Endothelial cell of coronary artery (primary cell): ENCODE results near the gene CPT1B. TPM values are rescaled to one million over a fixed set of nuclear protein-coding genes. Genes with fewer than 3 reads are reported as not detected.

Source experiments
- total RNA-seq: library from RNA; depleted of rRNA; stranded (reverse); fragments of >200 nt; gene quantifications from 2 replicates; pipeline ENCODE4 v1.2.3, GENCODE V29; 2014

CPT1B gene
- 2.2 and 6.6 TPM in 2 replicates for total RNA-seq

GRCh38 chr22:50577987-50578775 lies at the start of gene CPT1B:
Gene CPT1B, minus strand, starts transcription at chr22:50578427. Its CDS starts 512 bp downstream, at chr22:50577915.

GRCh38 chr22:50600538-50600937 lies 22.3 kb upstream of the CPT1B start, which contains the start of gene MAPK8IP2:
Gene MAPK8IP2, plus strand, starts transcription at chr22:50600793. Its CDS starts 26 bp downstream, at chr22:50600819.

GRCh38 chr22:50582493-50583293 lies 4.5 kb upstream of the CPT1B start, which contains the start of gene CHKB:
Gene CHKB, minus strand, starts transcription at chr22:50582849. Its CDS starts 68 bp downstream, at chr22:50582781.

GRCh38 chr22:50562523-50563412 lies 15.5 kb downstream of the CPT1B start, which contains the start of gene SYCE3:
Gene SYCE3, minus strand, starts transcription at chr22:50562919. Its CDS starts 6,514 bp downstream, at chr22:50556405.

GRCh38 chr22:50545522-50546325 lies 32.5 kb downstream of the CPT1B start, which contains the start of gene KLHDC7B:
Gene KLHDC7B, plus strand, starts transcription at chr22:50545899. Its CDS starts 345 bp downstream, at chr22:50546244.

GRCh38 chr22:50529897-50530579 lies 48.2 kb downstream of the CPT1B start, which contains the start of gene TYMP:
Gene TYMP, minus strand, starts transcription at chr22:50530012. Its CDS starts 303 bp downstream, at chr22:50529709.

GRCh38 chr22:50525104-50525857 lies 52.9 kb downstream of the CPT1B start, which contains the start of gene SCO2:
Gene SCO2, minus strand, starts transcription at chr22:50525598. Its CDS starts 1,187 bp downstream, at chr22:50524411.

Other genes starting within 250 kb of the CPT1B start
- 63.4 and 63.5 TPM in 2 replicates for gene PPP6R2, start 235.1 kb downstream of the CPT1B start, total RNA-seq
- gene SBF1, start 103.4 kb downstream of the CPT1B start, total RNA-seq = 42.6 and 68.2 TPM in 2 replicates
- gene ADM2, start 96.9 kb downstream of the CPT1B start, total RNA-seq = under 0.01 and 1.3 TPM in 2 replicates
- gene MIOX, start 91.6 kb downstream of the CPT1B start, total RNA-seq = not detected in 2 replicates
- 19.3 and 28.0 TPM in 2 replicates for gene LMF2, start 70.7 kb downstream of the CPT1B start, total RNA-seq
- 21.9 and 29.2 TPM in 2 replicates for gene NCAPH2, start 70.2 kb downstream of the CPT1B start, total RNA-seq
- gene SCO2, start 52.8 kb downstream of the CPT1B start, total RNA-seq = 2.2 and 2.3 TPM in 2 replicates
- 3.2 and 20.4 TPM in 2 replicates for gene TYMP, start 48.4 kb downstream of the CPT1B start, total RNA-seq
- not detected in 2 replicates for gene KLHDC7B, start 32.5 kb downstream of the CPT1B start, total RNA-seq
- gene SYCE3, start 15.5 kb downstream of the CPT1B start, total RNA-seq = not detected in 2 replicates
- gene CHKB, start 4.4 kb upstream of the CPT1B start, total RNA-seq = 19.7 and 28.7 TPM in 2 replicates
- gene MAPK8IP2, start 22.4 kb upstream of the CPT1B start, total RNA-seq = 0.09 TPM in 2 replicates
- gene ARSA, start 49.7 kb upstream of the CPT1B start, total RNA-seq = 9.1 and 10.2 TPM in 2 replicates
- 20.7 and 21.5 TPM in 2 replicates for gene SHANK3, start 94.4 kb upstream of the CPT1B start, total RNA-seq
- gene ACR, start 159.8 kb upstream of the CPT1B start, total RNA-seq = 0.19 and 0.27 TPM in 2 replicates
- gene RABL2B, start 205.2 kb upstream of the CPT1B start, total RNA-seq = 7.3 and 8.8 TPM in 2 replicates